ENCODE data around the gene ZKSCAN7.
"Not testable (repeated sequence)": the region's sequence is repeated elsewhere in the genome, so short reads cannot be mapped to it uniquely, and the experiment has no call there.

The ZKSCAN7 gene

DNA sequence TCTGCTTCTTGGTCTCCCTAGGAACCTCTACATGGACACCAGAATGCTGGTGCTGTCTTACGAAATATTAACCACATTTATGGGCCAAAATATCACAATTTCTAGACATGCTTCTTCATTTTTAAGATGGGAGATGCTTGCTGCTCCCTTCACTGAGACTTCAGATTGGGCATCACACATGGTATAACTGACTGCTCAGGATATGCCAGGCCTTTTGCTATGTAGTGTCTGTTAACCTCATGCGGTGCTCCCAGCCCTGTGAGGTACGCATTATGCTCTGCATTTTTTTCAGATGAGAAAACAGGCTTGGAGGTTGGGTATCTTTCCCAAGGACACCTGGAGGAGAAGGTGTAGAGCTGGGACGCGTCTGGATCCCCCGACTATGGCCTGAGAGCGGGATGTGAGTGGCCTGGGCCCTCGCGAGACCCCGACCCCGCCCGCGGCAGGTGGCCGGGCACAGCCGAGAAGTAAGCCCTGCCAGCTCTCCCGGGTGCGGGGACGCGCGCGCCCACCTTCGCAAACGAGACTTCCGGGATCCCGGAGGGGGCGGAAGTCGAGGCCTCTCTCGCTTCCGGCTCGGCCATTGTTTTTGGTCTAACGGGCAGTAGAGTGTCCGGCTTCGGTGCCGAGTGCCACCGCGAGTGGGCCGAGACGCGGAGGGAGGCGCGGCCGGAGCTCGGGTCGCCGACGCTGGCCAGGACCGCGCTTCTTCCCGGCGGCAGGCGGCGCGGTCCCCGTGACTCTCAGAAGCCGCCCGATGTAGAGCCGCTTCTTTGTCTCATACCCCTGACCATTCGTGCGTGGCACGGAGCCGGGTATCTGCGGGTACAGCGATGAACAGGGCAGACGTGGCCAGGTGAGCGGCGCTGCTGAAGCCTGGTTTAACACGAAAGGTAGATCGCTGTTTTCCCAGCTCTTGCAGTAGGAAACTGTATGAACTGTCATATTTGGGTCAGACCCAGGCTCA is at the start of gene ZKSCAN7:
Gene ZKSCAN7 (plus strand): TSS at position 568 of the 967 bp plus-strand sequence. CDS start 1,855 bp downstream, outside the sequence.
- peak; percentile 48 to 55 for DNase-seq

DNA sequence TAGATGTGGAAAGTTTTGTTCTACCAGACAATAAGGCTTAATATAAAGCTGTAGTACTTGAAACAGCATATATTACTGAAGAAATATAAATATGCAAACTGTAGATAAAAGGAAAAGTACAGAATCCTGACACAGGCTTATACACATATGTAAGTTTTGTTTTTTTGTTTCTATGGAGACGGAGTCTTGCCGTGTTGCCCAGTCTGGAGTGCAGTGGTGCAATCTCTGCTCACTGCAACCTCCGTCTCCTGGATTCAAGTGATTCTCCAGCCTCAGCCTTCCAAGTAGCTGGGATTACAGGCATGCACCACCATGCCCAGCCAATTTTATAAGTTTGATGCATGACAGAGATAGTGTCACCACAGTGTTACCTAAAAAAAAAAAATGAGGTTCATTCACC is 48.4 kb upstream of the ZKSCAN7 start:
- no peak for DNase-seq

DNA sequence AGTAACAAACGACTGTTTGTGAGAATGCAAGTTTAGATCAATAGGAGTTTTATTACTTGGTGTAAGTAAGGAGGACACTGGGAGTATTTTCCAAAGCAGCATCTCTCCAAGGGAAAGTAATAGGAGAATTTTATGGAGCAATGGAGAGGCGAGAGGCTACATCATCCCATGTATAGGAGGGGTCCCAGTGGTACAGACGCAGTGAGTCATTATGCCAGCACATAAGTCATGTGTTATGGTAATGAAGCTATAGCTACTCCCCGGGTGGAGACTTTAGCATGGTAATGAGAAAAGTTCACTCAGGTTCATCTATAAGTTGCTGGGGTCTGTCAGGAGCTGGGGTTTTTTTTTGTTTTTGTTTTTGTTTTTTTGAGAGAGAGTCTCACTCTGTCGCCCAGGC is 48.0 kb upstream of the ZKSCAN7 start:
- DNase-seq, result no peak

DNA sequence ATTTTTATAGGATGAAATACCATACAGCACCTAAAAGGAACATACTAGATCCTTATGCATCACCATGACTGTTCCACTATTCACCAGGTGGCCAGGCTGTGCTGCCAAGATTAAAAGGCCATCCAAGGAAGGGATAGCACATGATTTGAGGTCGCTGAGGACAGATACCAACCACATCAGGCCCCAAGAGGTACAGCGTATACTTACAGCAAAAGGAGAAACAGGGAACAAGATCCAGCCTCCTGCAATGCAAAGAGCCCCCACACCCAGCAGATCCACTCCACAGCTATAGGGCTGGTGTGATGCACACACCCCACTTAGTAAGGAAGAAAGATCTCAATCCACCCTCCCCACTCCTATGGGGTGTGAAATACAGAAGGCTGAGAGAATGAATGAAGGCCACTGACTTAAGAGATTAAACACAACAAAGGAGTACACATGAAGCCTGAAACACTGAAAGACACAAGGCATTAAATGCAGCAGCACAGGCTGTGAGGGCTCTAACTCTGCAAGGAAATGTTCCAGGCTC is 45.5 kb upstream of the ZKSCAN7 start:
- no peak for DNase-seq

DNA sequence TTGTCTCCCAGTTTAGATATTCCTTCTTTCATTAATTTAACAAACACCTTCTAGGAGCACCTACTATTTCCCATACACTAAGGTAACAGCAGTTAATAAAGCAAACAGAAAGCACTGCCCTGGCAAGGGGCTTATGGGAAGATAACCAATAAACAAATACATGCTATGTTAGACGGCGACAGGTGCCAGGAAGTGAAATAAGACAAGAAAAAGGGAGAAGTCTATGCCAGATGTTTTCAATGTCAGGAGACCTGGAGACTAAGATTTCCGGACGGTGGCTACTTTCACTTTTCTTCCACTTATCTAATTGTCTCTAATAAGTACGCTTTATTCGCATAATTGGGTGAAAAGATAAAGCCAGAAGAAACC is 45.0 kb upstream of the ZKSCAN7 start:
- no peak for DNase-seq

DNA sequence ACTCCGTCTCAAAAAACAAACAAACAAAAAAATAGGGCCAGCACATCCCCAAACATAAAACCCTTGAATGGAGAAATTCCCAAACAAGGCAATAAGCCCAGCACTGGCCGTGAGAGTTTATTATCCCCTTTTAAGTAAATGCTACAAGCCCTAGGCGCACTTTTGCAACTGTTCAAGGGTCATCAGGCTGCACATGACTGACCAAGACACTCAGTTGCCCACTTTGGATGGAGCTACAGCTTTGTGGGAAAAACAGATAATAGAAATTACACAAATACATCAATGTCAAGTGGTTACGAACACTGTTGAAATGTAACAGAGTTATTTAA is 43.8 kb upstream of the ZKSCAN7 start:
- DNase-seq, result no peak

DNA sequence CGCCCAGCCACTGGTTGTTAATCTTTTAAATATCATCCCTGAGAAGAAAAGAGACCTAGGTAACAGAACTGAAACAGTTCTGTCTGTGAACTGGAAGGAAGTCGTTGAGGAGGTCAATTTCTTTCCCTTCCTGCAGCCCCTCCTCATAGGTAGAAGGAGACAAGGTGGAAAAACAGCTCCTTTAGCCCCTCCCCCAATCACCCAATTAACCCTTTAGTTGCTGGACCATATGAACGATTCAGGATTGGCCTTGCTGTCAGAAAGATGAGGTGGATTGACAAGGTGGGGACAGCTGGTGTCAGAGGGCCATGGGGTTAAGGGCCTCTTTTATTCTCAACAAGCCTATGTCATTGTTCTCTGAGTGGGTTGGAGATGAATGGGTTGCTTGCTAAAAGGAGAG is 41.5 kb upstream of the ZKSCAN7 start:
- DNase-seq, result no peak

DNA sequence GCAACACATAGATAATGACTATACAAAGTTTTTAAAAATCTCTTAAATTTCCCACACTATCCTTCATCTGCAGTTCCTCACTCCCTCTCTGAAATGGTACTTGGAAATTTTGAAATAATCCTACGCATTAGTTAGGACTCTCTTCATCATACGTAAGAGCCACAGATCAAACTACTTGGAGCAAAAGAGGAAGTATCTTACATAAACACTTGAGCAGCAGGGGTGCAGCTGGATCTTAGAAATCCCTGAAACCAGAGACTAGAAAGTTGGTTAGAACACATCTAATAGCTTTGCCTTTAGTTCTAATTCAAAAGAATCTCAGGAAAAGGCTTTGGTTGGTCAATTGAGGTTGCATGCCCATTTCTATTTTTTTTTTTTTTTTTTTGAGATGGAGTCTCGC is 38.8 kb upstream of the ZKSCAN7 start:
- no peak for DNase-seq

DNA sequence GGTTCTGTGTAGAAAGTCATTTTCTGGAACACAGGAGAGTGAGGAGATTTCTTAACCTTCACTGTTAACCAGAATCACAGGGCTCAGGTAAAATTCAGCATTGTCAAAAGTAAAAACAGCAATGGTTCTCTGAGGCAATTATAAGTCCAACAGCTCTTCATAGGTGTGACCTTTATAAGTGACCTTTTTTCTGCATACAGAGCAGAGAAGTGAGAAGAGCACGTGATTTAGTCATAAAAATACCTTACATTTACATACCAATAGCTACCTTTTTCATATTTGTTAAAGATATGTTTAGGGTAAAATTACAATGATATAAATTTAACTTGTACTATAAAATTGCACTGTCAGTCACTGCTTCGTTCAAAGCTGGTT is 36.2 kb upstream of the ZKSCAN7 start:
- no peak for DNase-seq

DNA sequence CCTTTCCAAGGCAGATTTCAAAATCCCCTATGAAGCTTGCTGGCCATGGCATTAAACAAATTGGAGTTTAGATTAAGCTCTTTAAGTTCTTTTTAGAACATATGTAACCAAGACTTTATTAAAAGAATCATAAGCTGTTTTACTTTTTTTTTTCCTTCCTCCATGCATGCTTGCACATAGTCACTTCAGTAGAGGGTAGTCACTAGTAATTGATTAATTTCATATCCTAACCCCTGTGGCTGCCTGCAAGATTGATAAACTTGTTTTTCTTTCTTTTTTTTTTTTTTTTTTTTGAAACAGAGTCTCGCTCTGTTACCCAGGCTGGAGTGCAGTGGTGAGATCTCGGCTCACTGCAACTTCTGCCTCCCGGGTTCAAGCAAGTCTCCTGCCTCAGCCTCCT is 33.3 kb upstream of the ZKSCAN7 start:
- DNase-seq, result no peak

DNA sequence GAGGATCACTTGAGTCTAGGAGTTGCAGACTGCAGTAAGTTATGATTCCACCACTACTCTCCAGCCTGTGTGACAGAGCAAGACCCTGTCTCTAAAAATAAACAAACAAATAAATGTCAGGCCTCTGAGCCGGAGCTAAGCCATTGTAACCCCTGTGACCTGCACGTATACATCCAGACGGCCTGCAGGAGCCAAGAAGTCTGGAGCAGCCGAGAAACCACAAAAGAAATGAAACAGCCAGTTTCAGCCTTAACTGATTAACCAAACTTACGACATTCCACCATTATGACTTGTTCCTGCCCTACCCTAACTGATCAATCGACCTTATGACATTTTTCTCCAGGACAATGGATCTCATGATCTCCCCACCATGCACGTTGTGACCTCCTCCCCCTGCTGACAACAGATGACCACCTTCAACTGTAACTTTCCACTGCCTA is 32.5 kb upstream of the ZKSCAN7 start:
- no peak for DNase-seq

DNA sequence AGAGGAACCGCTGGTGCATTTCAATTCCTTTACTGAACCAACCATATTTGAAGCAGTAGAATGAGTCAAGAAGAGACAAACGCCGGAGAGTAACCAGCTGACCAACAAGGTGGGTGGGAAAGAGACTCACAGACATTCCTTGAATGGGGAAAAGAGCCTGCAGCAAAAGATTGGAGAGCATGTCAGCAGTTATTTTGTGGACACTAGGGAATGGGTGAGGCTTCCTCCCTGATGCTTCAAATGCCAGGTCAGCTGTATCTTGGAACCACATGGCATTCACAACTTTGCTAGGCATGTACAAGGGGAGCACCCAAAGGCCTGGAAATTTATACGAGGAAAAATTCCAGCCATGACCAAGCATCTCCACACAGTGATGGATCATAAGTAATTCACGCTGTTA is 29.9 kb upstream of the ZKSCAN7 start:
- no peak for DNase-seq

DNA sequence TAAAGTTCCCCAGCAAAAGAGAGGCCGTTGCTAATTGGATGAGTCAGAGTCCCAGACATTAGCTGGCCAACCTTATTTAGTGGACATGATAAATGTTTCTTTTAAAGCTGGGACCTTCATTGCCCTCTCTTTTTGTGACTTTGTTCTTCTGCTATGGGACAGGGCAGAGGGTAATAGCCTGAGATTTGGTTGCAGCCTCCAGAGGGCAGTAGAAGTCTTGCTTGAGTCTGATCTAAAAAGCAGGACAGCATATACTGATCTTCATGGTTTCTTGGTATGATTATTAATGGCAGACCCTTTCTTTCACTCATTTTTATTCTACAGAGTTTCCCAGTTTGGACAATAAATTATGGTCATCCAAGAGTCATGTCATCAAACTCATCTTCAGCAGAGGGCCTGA is 25.1 kb upstream of the ZKSCAN7 start:
- no peak for DNase-seq

DNA sequence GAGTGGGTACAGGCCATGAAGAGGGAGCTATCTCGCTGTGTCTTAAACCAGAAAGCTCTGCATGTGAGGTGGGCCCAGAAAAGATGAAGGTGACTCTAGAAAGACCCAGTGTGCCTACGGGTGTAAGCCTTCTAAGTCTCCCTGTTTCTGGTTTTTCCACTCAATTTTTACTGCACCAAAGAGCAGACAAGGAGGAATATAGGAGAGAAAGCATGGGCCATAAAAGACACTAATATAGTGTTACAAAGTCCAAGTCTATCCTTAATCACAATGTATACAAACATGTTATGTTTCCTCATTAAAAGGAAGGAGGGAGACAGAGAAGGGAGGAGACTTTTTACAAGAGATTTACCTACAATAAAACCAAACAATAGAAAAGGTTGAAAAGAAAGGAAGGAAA is 24.1 kb upstream of the ZKSCAN7 start:
- no peak for DNase-seq

DNA sequence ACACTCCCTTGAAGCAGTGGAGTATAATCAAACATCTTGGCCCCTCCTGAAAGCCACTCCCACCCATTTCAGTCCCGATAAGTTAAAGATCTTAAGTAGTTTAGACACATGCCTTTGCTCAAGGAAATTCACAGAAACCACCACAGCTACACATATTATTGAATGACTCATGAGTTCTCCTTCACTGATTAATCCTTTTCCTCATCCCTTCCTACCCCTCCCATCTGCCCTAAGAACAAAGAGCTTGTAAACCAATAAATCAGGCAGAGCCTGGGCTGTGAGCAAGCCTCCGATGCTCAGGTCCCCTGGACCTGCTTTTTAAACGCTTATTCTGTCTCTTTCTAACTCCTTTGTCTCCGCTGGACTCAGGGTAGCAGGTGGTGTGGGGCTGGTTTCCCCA is 20.3 kb upstream of the ZKSCAN7 start:
- not testable (repeated sequence) for DNase-seq

DNA sequence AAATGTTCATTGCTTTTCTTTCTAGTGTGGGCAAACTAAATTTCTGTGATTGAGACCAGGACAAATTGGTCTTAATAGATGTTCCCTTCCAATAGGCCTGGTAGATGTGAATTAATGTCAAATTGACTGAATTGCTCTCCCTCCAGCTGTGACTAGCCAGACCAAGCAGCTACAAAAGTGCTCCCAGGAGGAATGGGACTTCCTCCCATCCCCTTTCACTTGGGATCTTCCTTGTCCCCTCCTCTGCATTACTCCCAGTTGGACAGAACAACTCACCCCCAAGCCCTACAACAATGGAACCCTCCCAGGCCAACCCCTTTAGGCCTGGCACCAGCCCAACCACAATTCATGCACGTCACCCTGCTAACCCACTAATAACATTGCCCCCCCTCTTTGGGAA is 19.6 kb upstream of the ZKSCAN7 start:
- no peak for DNase-seq

DNA sequence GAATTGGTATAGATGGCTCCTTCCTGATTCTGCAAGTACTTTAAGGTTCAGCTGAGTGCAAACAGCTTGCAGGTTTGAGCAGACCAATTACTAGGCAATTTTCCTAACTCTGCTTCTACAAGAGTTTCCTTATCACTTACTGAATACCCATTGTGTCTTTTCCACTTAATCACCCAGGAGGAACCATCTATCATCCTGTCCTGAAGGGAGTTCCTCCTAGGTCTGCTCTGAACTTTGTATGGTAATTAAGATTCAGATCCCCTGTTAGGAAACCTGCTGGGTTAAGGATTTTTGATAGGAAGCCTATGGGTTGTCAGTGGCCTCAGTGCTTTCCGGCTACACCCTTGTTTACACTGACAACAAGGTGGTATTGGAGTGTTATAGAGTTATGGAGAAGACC is 10.2 kb upstream of the ZKSCAN7 start:
- DNase-seq, result not testable (repeated sequence)

DNA sequence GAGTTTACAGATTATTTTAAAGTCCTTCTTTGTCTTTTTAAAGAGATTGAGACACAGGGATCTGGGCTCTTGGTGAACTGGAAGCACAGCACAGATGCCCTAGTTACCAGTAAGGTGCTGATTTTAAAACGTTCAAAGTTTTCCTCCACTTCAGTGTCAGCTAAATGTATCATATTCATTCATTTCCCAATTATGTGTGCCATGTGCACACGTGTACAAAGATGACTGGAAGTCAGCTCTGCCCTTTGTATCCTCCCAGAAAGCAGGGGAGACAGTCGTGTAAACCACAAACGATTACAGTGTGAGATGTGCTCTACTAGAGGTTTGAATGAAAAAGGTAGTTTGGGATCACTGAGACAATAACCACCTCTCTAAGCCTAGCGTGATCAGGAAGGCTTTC is 730 bp downstream of the ZKSCAN7 start:
- DNase-seq, result no peak

DNA sequence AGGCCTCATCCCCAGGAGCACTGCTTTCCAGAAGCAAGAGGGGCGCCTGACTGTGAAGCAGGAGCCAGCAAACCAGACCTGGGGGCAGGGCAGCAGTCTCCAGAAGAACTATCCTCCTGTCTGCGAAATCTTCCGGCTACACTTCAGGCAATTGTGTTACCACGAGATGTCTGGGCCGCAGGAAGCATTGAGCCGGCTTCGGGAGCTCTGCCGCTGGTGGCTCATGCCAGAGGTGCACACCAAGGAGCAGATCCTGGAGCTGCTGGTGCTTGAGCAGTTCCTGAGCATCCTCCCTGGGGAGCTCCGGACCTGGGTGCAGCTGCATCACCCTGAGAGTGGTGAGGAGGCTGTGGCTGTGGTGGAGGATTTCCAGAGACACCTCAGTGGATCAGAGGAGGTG is 2.1 kb downstream of the ZKSCAN7 start:
- no peak for DNase-seq

DNA sequence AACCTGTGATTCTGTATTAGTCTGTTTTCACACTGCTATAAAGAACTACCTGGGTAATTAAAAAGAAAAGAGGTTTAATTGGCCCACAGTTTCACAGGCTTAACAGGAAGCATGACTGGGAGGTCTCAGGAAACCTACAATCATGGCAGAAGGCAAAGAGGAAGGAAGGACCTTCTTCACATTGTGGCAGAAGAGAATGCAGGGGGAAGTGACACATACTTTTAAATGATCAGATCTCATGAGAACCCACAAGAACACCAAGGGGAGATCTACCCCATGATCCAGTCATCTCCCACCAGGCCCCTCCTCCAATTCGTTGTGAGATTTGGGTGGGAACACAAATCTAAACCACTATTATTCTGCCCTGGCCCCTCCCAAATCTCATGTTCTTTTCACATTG is 6.1 kb downstream of the ZKSCAN7 start:
- no peak for DNase-seq

DNA sequence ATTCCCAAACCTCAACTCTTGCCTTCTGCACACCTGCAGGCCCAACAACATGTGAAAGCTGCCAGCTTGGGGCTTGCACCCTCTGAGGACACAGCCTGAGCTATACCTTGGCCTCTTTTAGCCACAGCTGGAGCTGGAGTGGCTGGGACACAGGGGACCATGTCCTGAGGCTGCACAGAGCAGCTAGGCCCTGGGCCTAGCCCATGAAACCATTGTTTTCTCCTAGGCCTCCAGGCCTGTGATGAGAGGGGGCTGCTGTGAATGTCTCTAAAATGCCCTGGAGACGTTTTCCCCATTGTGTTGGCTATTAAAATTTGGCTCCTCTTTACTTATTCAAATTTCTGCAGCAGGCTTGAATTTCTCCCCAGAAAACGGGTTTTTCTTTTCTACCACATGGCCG is 7.2 kb downstream of the ZKSCAN7 start:
- no peak for DNase-seq

DNA sequence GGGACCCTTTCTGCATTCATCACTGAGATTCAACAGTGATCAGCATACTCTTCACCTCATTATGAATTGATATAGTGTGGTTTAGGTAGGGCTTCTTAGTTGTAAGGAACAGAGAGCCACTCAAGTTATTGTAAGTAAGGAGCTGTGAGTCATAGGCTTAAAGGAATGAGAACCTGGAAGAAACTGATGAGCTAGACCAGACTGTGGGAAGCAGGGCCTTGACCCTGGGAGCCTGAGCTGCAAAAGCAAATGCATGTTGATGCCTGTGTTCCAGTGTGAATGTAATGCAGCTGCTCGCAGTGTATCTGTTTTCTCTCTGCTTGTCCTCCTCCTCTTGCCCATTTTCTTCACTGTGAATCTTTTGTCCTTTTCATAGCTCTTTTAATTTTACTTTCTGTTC is 13.6 kb downstream of the ZKSCAN7 start:
- no peak for DNase-seq

DNA sequence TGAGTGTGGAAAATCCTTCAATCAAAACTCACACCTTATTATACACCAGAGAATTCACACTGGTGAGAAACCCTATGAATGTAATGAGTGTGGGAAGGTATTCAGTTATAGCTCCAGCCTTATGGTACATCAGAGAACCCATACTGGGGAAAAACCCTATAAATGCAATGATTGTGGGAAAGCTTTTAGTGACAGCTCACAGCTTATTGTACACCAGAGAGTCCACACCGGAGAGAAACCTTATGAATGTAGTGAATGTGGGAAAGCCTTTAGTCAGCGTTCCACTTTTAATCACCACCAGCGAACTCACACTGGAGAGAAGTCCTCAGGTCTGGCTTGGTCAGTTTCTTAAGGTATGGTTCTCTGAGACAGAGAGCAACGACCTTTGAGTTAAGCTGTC is 16.0 kb downstream of the ZKSCAN7 start:
- no peak for DNase-seq

DNA sequence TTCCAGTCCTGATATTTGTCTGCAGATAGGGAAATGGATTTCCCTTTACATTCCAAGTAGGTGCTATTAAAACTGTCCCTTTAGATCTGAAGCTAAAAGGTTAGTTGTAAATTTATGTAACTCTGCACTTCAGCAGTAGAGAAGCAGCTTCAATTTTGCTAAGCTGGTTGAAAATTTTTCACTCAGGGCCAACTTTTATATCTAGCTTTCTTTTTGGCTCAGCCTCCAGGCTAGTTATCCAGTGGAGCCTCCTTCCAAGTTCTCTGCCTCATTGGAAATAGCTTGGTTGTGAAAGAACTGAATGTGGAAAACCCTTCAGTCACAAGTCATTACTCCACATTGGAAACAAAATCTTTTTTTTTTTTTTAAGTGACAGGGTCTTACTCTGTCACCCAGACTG is 21.6 kb downstream of the ZKSCAN7 start:
- DNase-seq, result no peak
